Superior temporal gyrus (tissue), 1 donor: Measurements from ENCODE around the gene DPT.

Source experiments
- DNase-seq: peaks from one replicate; pipeline ENCODE4 v3.0.0-alpha.2; 2016; ENCODE audit errors: extremely low spot score

Gene DPT

DNA sequence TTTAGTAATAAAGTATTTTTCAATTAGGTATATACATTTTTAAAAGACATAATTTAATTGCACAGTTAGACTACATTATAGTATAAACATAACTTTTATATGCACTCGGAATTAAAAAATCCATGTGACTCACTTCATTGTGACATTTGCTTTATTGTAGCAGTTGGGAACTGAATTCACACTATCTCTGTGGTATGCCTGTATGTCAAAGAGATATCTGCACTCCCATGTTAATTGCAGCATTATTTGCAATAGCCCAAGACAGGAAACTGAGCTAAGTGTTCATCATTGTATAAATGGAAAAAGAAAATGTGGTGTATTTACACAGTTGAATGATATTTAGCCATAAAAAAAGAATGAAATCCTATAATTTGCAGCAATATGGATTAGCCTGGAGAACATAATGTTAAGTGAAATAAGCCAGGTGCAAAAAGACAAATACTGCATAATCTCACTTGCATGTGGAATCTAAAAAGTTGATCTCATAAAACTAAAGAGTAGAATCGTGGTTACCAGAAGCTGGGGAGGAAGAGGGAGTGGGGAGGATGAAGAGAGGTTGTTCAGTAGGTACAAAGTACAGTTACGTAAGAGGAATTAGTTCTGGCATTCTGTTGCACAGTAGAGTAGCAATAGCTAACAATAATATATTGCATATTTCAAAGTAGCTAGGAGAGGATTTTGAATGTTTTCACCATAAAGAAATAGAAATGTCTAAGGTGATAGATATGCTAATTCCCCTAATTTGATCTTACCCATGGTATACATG, 64.8 kb downstream of the DPT start:
- no peak for DNase-seq

DNA sequence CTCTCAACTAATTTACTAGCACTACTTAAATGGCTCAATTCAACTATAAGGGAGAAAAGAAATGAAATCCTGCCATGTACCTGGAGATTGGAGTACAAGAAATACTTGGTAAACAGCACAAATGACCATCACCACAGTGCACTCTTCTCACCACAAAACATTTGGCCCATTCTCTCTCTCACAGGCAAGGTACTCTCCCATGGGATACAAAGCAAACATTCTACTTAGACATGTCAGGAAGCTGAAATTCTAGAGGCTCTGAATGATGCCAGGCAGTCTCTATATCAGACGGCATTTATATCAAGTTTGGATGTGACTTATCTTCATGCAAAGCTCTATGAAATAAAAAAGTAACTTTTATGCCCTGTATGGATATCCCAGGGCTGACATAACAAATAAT, 72.5 kb downstream of the DPT start:
- DNase-seq = no peak

DNA sequence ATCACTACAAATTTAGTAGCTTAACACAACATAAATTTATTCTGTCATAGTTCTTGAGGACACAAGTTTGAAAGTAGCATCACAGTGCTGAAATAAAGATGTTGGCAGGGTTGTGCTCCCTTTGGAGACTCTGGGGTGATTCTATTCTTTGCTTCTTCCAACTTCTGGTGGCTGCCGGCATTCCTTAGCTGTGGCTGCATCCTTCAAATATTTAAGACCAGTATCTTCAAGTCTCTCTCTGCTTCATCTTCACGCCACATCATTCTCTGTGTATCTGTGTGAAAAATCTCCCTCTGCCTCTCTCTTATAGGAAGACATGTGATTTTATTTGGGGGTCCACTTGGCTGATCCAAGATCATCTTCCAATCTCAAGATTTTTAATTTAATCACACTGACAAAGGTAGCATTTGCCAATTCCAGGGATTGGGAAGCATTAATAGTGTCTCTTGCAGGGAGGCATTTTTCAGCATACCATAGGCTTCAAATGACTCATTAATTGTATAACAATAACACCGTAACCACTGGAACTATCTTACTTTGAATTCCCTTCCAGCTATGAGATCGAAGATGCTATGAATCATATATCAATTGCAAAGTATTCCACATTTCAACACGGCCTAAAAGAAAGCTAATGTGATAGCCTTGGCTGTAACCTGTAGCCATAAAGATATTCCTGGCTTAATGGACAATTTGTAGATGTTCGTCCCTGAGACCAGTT, 74.6 kb downstream of the DPT start:
- no peak for DNase-seq

DNA sequence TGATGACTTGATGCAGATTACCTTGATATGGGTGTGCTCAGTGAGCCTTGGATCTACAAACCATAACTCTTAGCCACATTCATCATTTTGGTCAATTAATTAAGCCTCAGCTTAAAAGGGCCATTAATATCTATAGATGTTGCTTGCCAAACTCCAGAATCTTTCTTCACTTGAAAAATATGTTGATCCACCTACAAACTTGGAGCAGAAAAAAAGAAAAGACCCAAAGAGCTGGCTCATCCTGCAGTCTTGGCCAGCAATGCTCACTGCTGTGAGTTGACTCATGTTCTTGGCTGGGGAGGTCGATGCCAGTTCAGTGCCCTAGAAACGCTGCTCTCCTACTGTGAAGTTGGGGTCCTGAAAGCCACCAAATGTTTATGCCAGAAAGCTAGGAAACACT, 75.4 kb downstream of the DPT start:
- DNase-seq = no peak

DNA sequence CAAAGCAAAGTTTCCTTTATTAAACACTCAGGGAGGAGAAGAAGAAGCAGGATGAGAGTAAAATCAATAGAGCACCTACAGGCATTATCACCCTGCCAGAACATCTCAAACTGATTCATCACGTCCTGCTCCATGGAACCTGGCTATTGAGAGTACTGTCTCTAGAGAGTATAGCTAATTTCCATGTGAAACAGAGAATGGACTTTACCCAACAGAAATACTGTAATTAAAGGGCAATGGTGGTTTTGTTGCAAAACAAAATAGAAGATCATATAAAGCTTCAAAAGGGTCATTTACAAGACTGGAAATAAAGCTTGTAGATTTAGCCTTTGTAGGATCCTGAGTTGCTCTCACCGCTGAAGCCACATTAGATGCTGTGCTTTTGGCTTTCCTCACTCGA, 83.3 kb downstream of the DPT start:
- DNase-seq = no peak
